NCI-H2107 (cell line): ENCODE data around the gene BPIFB6.

Source experiments
- DNase-seq: peaks from one replicate; lab custom pipeline; 2025; lab: John Stamatoyannopoulos, UW

Gene BPIFB6

GRCh38 chr20:33063271-33063670 lies 31.8 kb downstream of the BPIFB6 start:
- DNase-seq = no peak

- no peak for DNase-seq
Observed at GRCh38 chr20:33064572-33065287, 33.3 kb downstream of the BPIFB6 start.

GRCh38 chr20:33065785-33066184 lies 34.3 kb downstream of the BPIFB6 start:
- no peak for DNase-seq

GRCh38 chr20:33067806-33068205 lies 36.4 kb downstream of the BPIFB6 start:
- DNase-seq = no peak

GRCh38 chr20:33068251-33068939 lies 36.9 kb downstream of the BPIFB6 start:
- no peak for DNase-seq

- DNase-seq = no peak
Observed at GRCh38 chr20:33069673-33070072, 38.2 kb downstream of the BPIFB6 start.

- no peak for DNase-seq
Observed at GRCh38 chr20:33070111-33071053, 38.9 kb downstream of the BPIFB6 start.

GRCh38 chr20:33071198-33071597 lies 39.8 kb downstream of the BPIFB6 start:
- no peak for DNase-seq

GRCh38 chr20:33072362-33072761 lies 40.9 kb downstream of the BPIFB6 start:
- no peak for DNase-seq

- no peak for DNase-seq
Observed at GRCh38 chr20:33072813-33073212, 41.4 kb downstream of the BPIFB6 start.

GRCh38 chr20:33074675-33075074 lies 43.2 kb downstream of the BPIFB6 start:
- no peak for DNase-seq

GRCh38 chr20:33075281-33075680 lies 43.8 kb downstream of the BPIFB6 start:
- no peak for DNase-seq

- no peak for DNase-seq
Observed at GRCh38 chr20:33076662-33077372, 45.4 kb downstream of the BPIFB6 start.

- DNase-seq = no peak
Observed at GRCh38 chr20:33079259-33079658, 47.8 kb downstream of the BPIFB6 start, which contains the start of gene BPIFB4. Gene BPIFB4, plus strand, starts transcription at chr20:33079643. Its CDS starts 1,884 bp downstream, at chr20:33081527.

GRCh38 chr20:33081411-33082154 lies 50.1 kb downstream of the BPIFB6 start:
- no peak for DNase-seq

GRCh38 chr20:33082546-33082945 lies 51.1 kb downstream of the BPIFB6 start:
- DNase-seq = no peak

- DNase-seq = no peak
Observed at GRCh38 chr20:33083544-33084340, 52.3 kb downstream of the BPIFB6 start.

- no peak for DNase-seq
Observed at GRCh38 chr20:33084722-33085121, 53.3 kb downstream of the BPIFB6 start.

- no peak for DNase-seq
Observed at GRCh38 chr20:33086052-33086722, 54.7 kb downstream of the BPIFB6 start.

GRCh38 chr20:33091147-33091546 lies 59.7 kb downstream of the BPIFB6 start:
- no peak for DNase-seq
